Common myeloid progenitor, CD34-positive (primary cell): ENCODE data around the gene PBXIP1. TPM values are rescaled to one million over a fixed set of nuclear protein-coding genes. Genes with fewer than 3 reads are reported as not detected.
A peak's percentile ranks its signal among the peaks of the same experiment; 100 is the strongest.

Experiments
- CTCF ChIA-PET: fragments of 350-600 bp; sonication (Branson Sonifier 250); formaldehyde crosslinking; loops from one replicate; lab custom pipeline; 2021; ENCODE audit warnings: antibody characterized with exemption; lab: Charles Lee
- POLR2A ChIA-PET: fragments of 350-600 bp; sonication (Branson Sonifier 250); formaldehyde crosslinking; loops from one replicate; lab custom pipeline; 2021; ENCODE audit warnings: antibody characterized with exemption; lab: Charles Lee
- DNase-seq, 3 donors: peaks; one replicate each; pipeline versions ENCODE4 v3.0.0 to v3.0.0-alpha.2; 2013
- H3K27ac ChIP-seq, 2 experiments: 1 replicate in 1 of 2; 2 replicates in 1 of 2; pipeline ENCODE4 v1.7.0; 2013; ENCODE audit warnings: inconsistent platforms in 2 of 2, low read length in 2 of 2, mild to moderate bottlenecking in 2 of 2, low read depth in 1 of 2, moderate library complexity in 1 of 2; ENCODE audit not compliant: severe bottlenecking in 2 of 2, insufficient read depth in 1 of 2, poor library complexity in 1 of 2
- H3K27me3 ChIP-seq, 5 experiments: replicated peaks in 2 of 5; 1 replicate in 3 of 5; 2 replicates in 2 of 5; pipeline versions ENCODE4 v1.6.1 to v1.7.0; 2013; ENCODE audit warnings: low read length in 4 of 5, mild to moderate bottlenecking in 2 of 5, moderate library complexity in 2 of 5, inconsistent platforms in 1 of 5; ENCODE audit not compliant: insufficient read depth in 5 of 5, control insufficient read depth in 4 of 5
- H3K36me3 ChIP-seq, 4 experiments: 1 replicate in 2 of 4; 2 replicates in 2 of 4; pipeline versions ENCODE4 v1.6.1 to v1.7.0; 2013; ENCODE audit warnings: low read length in 3 of 4, control low read depth in 1 of 4, mild to moderate bottlenecking in 1 of 4; ENCODE audit not compliant: control insufficient read depth in 4 of 4, insufficient read depth in 4 of 4
- H3K4me1 ChIP-seq, 4 experiments: 1 replicate in 3 of 4; 2 replicates in 1 of 4; pipeline versions ENCODE4 v1.6.1 to v1.7.1; 2013; ENCODE audit warnings: low read length in 3 of 4, mild to moderate bottlenecking in 3 of 4, control low read depth in 1 of 4, inconsistent platforms in 1 of 4, moderate library complexity in 1 of 4; ENCODE audit not compliant: control insufficient read depth in 4 of 4, insufficient read depth in 4 of 4; ENCODE audit errors: control extremely low read depth in 1 of 4
- H3K4me3 ChIP-seq, 7 experiments: 1 replicate in 4 of 7; 2 replicates in 3 of 7; pipeline versions ENCODE4 v1.5.1 to v1.7.0; 2013; ENCODE audit warnings: mild to moderate bottlenecking in 7 of 7, low read length in 6 of 7, moderate library complexity in 6 of 7, inconsistent platforms in 2 of 7, low read depth in 2 of 7, control low read depth in 1 of 7; ENCODE audit not compliant: insufficient read depth in 4 of 7, control insufficient read depth in 1 of 7; ENCODE audit errors: extremely low read depth in 1 of 7
- H3K9me3 ChIP-seq, 5 experiments: 1 replicate in 4 of 5; 2 replicates in 1 of 5; pipeline versions ENCODE4 v1.6.1 to v1.7.1; 2013; ENCODE audit warnings: low read length in 4 of 5, mild to moderate bottlenecking in 2 of 5, inconsistent platforms in 1 of 5, low read depth in 1 of 5, moderate library complexity in 1 of 5; ENCODE audit not compliant: control insufficient read depth in 4 of 5, insufficient read depth in 2 of 5; ENCODE audit errors: control extremely low read depth in 1 of 5
- WGBS: methylation state at CpG from one replicate; pipeline ENCODE4 v1.1.5; 2013; ENCODE audit not compliant: insufficient coverage; 5-methylcytosine and 5-hydroxymethylcytosine counted together
- polyA plus RNA-seq: library from polyadenylated mRNA; unstranded; fragments of 120-200 nt; gene quantifications from one replicate; pipeline ENCODE4 v1.2.1, GENCODE V29; 2013

Gene PBXIP1
- polyA plus RNA-seq, result 338 TPM

DNA sequence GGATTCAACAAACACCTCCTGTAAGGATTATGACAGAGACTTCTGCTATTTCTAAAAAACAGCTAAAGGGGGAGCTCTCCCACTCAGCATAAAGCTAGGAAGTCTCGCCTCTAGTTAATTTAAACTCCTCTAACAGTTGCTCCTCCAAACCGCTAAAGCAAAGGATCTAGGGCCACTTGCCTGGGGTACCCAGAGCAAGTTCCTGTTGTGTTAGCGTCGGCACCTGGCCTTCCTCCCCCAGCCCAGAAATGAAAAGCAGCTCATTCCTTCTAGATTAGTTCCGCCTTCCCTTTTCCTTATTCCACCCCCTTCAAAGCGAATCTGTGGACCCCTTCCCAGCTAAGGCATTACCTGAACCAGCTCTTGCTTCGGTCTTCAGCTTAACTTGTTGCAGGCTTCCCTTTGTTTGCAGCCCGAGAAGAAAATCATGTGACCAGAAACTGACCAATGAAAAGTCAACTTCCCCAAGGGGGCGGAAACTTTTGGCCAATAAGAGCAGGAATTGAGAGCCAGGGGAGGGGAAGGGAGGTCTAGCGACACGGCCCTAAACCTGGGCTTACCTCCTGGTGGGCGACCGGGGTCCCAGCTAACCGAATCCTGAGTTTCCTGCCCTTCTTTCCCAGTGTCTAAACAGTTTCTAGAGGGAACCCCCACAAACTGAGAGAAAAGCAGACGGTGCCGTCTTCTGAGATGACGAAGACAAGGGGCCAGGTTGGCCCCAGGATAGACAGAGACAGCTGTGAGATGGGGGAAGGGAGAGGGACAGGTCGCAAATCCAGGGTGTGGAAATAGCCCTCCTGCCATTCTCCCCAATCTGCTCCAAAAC lies at the start of gene PBXIP1:
Gene PBXIP1 (minus strand): TSS at position 382 of the 826 bp plus-strand sequence. CDS start 2,378 bp downstream, outside the sequence.
- Histone ChIP-seq H3K4me3 (peak within 1 kb of the TSS; percentile 33 to 92 (median 81)), H3K9me3 (no peaks in the 10 kb centered on the region), H3K27ac (peak within 1 kb of the TSS; percentile 100), H3K4me1 (peaks cover 29 to 74% (median 69%) of the 10 kb centered on the region in 4 experiments), H3K27me3 (no peaks in the 10 kb centered on the region), H3K36me3 (peaks cover 0 to 40% (median 22%) of the 10 kb centered on the region in 4 experiments)
- DNase-seq, result peak; percentile 94 to 96 (median 94)
- under 1% methylated on average over 14 of the region's 18 CpGs for WGBS
- ChIA-PET POLR2A (interaction anchor here (0.5 to 2.5 kb wide), 7 partner anchors 10 to 618 kb away, joined by 3 to 17 read pairs (median 4); partner anchors contain the start of genes PMVK and SHC1), CTCF (interaction anchor here (0.7 to 5.2 kb wide), 21 partner anchors 9 to 402 kb away, joined by 3 to 49 read pairs (median 3); partner anchors contain the start of genes FLAD1, LENEP, SHC1 and ZBTB7B)

- H3K9me3 ChIP-seq, result no peaks in the 10 kb centered on the region
- H3K4me3 ChIP-seq, result peak overlapping the region in 3 of 7 experiments; percentile 32 to 95 (median 37)
- H3K4me1 ChIP-seq, result peaks cover 11 to 90% (median 79%) of the 10 kb centered on the region in 4 experiments
- no peaks in the 10 kb centered on the region for H3K36me3 ChIP-seq
- no peak for DNase-seq
- WGBS, result 100% methylated on average over 1 of the region's 17 CpGs
- ChIA-PET POLR2A (interaction anchor here (0.7 kb wide), 2 partner anchors 34 to 36 kb away, joined by 3 read pairs; no protein-coding TSS in a partner anchor), CTCF (interaction anchor here (0.7 to 14.0 kb wide), 8 partner anchors 9 to 34 kb away, joined by 3 to 320 read pairs (median 9); partner anchors contain the start of genes CKS1B, FLAD1 and SHC1)
- no peaks in the 10 kb centered on the region for H3K27me3 ChIP-seq
- peak overlapping the region in 1 of 2 experiments; percentile 78 for H3K27ac ChIP-seq
Observed at GRCh38 chr1:155005076-155006011, 49.4 kb upstream of the PBXIP1 start.

DNA sequence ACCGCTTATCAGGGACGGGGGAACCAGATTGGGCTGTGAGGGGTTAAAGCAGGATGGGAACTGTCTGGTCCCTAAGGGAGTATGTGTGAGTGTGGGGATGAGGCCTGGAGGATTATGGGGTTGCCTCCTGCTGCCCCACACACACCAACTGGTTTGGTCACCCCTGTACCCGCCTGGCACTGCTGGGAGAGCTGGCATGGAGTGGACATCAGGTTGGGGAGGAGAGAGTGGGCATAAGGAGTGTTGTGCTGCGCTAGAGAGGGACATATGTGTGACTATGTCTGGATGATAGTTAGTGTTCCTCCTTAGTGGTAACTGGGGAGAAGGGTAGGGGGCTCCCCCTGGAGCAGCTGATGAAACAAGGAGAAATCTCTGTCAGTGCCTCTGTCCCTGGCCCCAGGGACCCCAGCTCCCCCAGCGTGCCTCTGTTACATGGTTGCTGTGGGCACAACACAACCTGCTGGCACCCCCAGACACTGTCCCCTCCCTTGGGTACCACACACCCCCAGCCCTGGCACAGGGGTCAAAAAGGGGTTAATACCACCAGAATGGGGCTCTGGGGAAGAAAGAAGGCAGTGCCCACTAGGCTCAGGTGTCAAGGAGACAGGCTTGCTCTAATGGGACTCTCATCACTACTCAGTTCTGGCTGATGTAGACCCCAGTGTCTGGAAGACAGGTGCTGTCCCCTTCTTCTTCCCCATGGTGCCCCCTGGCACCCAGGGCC lies 48.6 kb upstream of the PBXIP1 start:
- Histone ChIP-seq H3K9me3 (no peaks in the 10 kb centered on the region), H3K4me1 (peaks cover 14 to 90% (median 82%) of the 10 kb centered on the region in 4 experiments), H3K27me3 (no peaks in the 10 kb centered on the region), H3K27ac (peak overlapping the region in 1 of 2 experiments; percentile 78), H3K36me3 (no peaks in the 10 kb centered on the region), H3K4me3 (peak overlapping the region in 6 of 7 experiments; percentile 23 to 95 (median 85))
- CTCF ChIA-PET, result interaction anchor here (0.8 to 14.0 kb wide), 4 partner anchors 13 to 40 kb away, joined by 3 to 320 read pairs (median 118); partner anchors contain the start of genes CKS1B, FLAD1 and SHC1
- POLR2A ChIA-PET, result no interaction called here
- DNase-seq, result no peak
- 88% methylated on average over 3 of the region's 5 CpGs for WGBS

DNA sequence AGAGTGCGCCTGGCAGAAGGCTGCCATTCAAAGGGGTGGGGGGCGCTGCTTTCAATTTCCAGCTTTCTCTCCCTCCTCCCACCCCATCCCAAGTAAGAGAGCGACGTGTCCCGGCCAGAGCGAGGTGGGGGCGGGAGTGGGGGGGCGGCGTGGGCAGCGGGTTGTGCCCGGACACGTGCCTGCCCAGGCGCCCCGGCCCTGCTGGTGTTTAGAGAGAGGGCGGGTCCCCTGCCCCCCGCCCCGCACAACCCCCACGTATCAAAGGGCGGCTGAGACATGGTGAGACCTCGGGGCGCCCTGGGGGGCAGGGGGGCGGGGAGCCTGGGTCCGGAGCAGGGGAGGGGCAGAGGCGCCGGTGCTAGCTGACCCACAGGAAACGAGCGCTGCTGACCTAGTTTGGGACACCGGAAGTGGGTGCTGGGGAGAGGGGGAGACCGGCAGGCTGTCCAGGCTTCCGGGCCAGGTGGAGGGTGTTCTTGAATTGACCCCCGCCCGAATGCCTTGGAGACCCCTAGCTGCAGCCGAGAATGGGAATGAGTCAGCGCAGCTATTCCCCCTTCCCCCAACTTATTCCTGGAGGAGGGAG lies 48.0 kb upstream of the PBXIP1 start:
- H3K4me1 ChIP-seq, result peaks cover 14 to 90% (median 87%) of the 10 kb centered on the region in 4 experiments
- 0% methylated on average over 9 of the region's 34 CpGs for WGBS
- H3K27ac ChIP-seq, result peak overlapping the region in 1 of 2 experiments; percentile 78
- H3K27me3 ChIP-seq, result no peaks in the 10 kb centered on the region
- CTCF ChIA-PET, result interaction anchor here (0.8 to 14.0 kb wide), 4 partner anchors 13 to 41 kb away, joined by 3 to 320 read pairs (median 118); partner anchors contain the start of genes CKS1B, FLAD1 and SHC1
- no peaks in the 10 kb centered on the region for H3K9me3 ChIP-seq
- H3K36me3 ChIP-seq, result no peaks in the 10 kb centered on the region
- no peak for DNase-seq
- POLR2A ChIA-PET, result interaction anchor here (1.2 kb wide), 1 partner anchor 8 kb away, joined by 3 read pairs; no protein-coding TSS in a partner anchor
- peak overlapping the region; percentile 73 to 95 (median 86) for H3K4me3 ChIP-seq

- H3K27me3 ChIP-seq, result no peaks in the 10 kb centered on the region
- ChIA-PET CTCF (interaction anchor here (1.4 to 14.0 kb wide), 4 partner anchors 14 to 48 kb away, joined by 4 to 320 read pairs (median 118); partner anchors contain the start of genes CKS1B, FLAD1, PBXIP1 and SHC1), POLR2A (interaction anchor here (1.2 kb wide), 1 partner anchor 8 kb away, joined by 3 read pairs; no protein-coding TSS in a partner anchor)
- DNase-seq, result no peak
- H3K9me3 ChIP-seq, result no peaks in the 10 kb centered on the region
- peak overlapping the region; percentile 40 to 78 for H3K27ac ChIP-seq
- H3K4me3 ChIP-seq, result peak overlapping the region; percentile 73 to 95 (median 86)
- WGBS, result 0% methylated on average over 27 of the region's 37 CpGs
- no peaks in the 10 kb centered on the region for H3K36me3 ChIP-seq
- peaks cover 14 to 90% (median 88%) of the 10 kb centered on the region in 4 experiments for H3K4me1 ChIP-seq
Observed at GRCh38 chr1:155003227-155003765, 47.4 kb upstream of the PBXIP1 start.
